Neuron (in vitro differentiated cells): ENCODE results near the gene MYO7B.
"Not testable (repeated sequence)": the region's sequence is repeated elsewhere in the genome, so short reads cannot be mapped to it uniquely, and the experiment has no call there.

Experiments
- H2AFZ ChIP-seq: one replicate; pipeline ENCODE4 v1.6.1; 2013; ENCODE audit warnings: low read depth, mild to moderate bottlenecking, inconsistent platforms, low read length, moderate library complexity
- H3K27me3 ChIP-seq: one replicate; pipeline ENCODE4 v1.6.1; 2013; ENCODE audit warnings: low read length; ENCODE audit not compliant: insufficient read depth
- H3K36me3 ChIP-seq: one replicate; pipeline ENCODE4 v1.6.1; 2013; ENCODE audit warnings: low read length; ENCODE audit not compliant: insufficient read depth
- H3K4me1 ChIP-seq: one replicate; pipeline ENCODE4 v1.6.1; 2013; ENCODE audit warnings: low read length; ENCODE audit not compliant: insufficient read depth
- H3K4me3 ChIP-seq: 2 replicates; pipeline ENCODE4 v1.5.1; 2013; ENCODE audit warnings: mild to moderate bottlenecking, low read length, moderate library complexity
- H3K9me3 ChIP-seq: one replicate; pipeline ENCODE4 v1.6.1; 2013; ENCODE audit warnings: low read length

MYO7B gene

GRCh38 chr2:127512362-127512761 lies 23.1 kb upstream of the MYO7B start:
- Histone ChIP-seq H3K9me3 (no peaks in the 10 kb centered on the region), H3K27me3 (no peaks in the 10 kb centered on the region), H2AFZ (no peak overlapping the region), H3K4me3 (no peak overlapping the region), H3K36me3 (peaks cover 34% of the 10 kb centered on the region), H3K4me1 (no peaks in the 10 kb centered on the region)

GRCh38 chr2:127514076-127514475 lies 21.4 kb upstream of the MYO7B start:
- H3K4me3 ChIP-seq: no peak overlapping the region
- no peaks in the 10 kb centered on the region for H3K27me3 ChIP-seq
- no peaks in the 10 kb centered on the region for H3K4me1 ChIP-seq
- no peaks in the 10 kb centered on the region for H3K9me3 ChIP-seq
- peaks cover 45% of the 10 kb centered on the region for H3K36me3 ChIP-seq
- no peak overlapping the region for H2AFZ ChIP-seq

- Histone ChIP-seq H3K4me1 (no peaks in the 10 kb centered on the region), H2AFZ (no peak overlapping the region), H3K27me3 (no peaks in the 10 kb centered on the region), H3K36me3 (peaks cover 46% of the 10 kb centered on the region), H3K9me3 (no peaks in the 10 kb centered on the region), H3K4me3 (no peak overlapping the region)
Observed at GRCh38 chr2:127514485-127514884, 21.0 kb upstream of the MYO7B start.

- H3K4me3 ChIP-seq: no peak overlapping the region
- no peaks in the 10 kb centered on the region for H3K9me3 ChIP-seq
- no peak overlapping the region for H2AFZ ChIP-seq
- no peaks in the 10 kb centered on the region for H3K4me1 ChIP-seq
- H3K36me3 ChIP-seq: peaks cover 55% of the 10 kb centered on the region
- H3K27me3 ChIP-seq: no peaks in the 10 kb centered on the region
Observed at GRCh38 chr2:127515383-127515915, 20.0 kb upstream of the MYO7B start.

- Histone ChIP-seq H3K36me3 (peaks cover 58% of the 10 kb centered on the region), H3K4me3 (no peak overlapping the region)
Observed at GRCh38 chr2:127516041-127516762, 19.3 kb upstream of the MYO7B start.

GRCh38 chr2:127517465-127517864 lies 18.0 kb upstream of the MYO7B start:
- peaks cover 63% of the 10 kb centered on the region for H3K36me3 ChIP-seq
- no peaks in the 10 kb centered on the region for H3K27me3 ChIP-seq
- H3K4me1 ChIP-seq: no peaks in the 10 kb centered on the region
- H3K4me3 ChIP-seq: no peak overlapping the region
- H3K9me3 ChIP-seq: no peaks in the 10 kb centered on the region
- no peak overlapping the region for H2AFZ ChIP-seq

More at GRCh38 chr2:127516041-127516762, 19.3 kb upstream of the MYO7B start:
- H3K9me3 ChIP-seq: no peaks in the 10 kb centered on the region
- H3K27me3 ChIP-seq: no peaks in the 10 kb centered on the region
- H3K4me1 ChIP-seq: no peaks in the 10 kb centered on the region
- H2AFZ ChIP-seq: no peak overlapping the region

- Histone ChIP-seq H3K27me3 (no peaks in the 10 kb centered on the region), H3K4me1 (peaks cover 2% of the 10 kb centered on the region), H3K4me3 (no peak overlapping the region), H3K36me3 (peaks cover 64% of the 10 kb centered on the region), H3K9me3 (no peaks in the 10 kb centered on the region), H2AFZ (no peak overlapping the region)
Observed at GRCh38 chr2:127520424-127520823, 15.1 kb upstream of the MYO7B start.

GRCh38 chr2:127523269-127523939 lies 12.1 kb upstream of the MYO7B start:
- peaks cover 43% of the 10 kb centered on the region for H3K36me3 ChIP-seq
- no peaks in the 10 kb centered on the region for H3K27me3 ChIP-seq
- no peak overlapping the region for H2AFZ ChIP-seq
- no peak overlapping the region for H3K4me3 ChIP-seq
- H3K9me3 ChIP-seq: no peaks in the 10 kb centered on the region
- peaks cover 10% of the 10 kb centered on the region for H3K4me1 ChIP-seq

GRCh38 chr2:127524198-127524834 lies 11.2 kb upstream of the MYO7B start:
- H3K4me3 ChIP-seq: not testable (repeated sequence)

GRCh38 chr2:127525691-127526131 lies 9.8 kb upstream of the MYO7B start:
- H3K9me3 ChIP-seq: no peaks in the 10 kb centered on the region

More at GRCh38 chr2:127524198-127524834, 11.2 kb upstream of the MYO7B start:
- not testable (repeated sequence) for H2AFZ ChIP-seq, H3K4me1 ChIP-seq, H3K9me3 ChIP-seq, H3K27me3 ChIP-seq
- peaks cover 39% of the 10 kb centered on the region for H3K36me3 ChIP-seq

GRCh38 chr2:127526132-127527000 lies 9.1 kb upstream of the MYO7B start, which contains the start of gene IWS1:
Gene IWS1 (minus strand): TSS chr2:127526489. CDS start chr2:127526208, 281 bp downstream.
- Histone ChIP-seq H3K9me3 (no peaks in the 10 kb centered on the region), H3K36me3 (peaks cover 24% of the 10 kb centered on the region), H3K4me3 (peak within 1 kb of the TSS; percentile 73), H3K4me1 (peaks cover 10% of the 10 kb centered on the region), H3K27me3 (no peaks in the 10 kb centered on the region), H2AFZ (peak within 1 kb of the TSS; percentile 76)

More at GRCh38 chr2:127525691-127526131, 9.8 kb upstream of the MYO7B start:
- H3K4me1 ChIP-seq: peaks cover 10% of the 10 kb centered on the region
- H3K4me3 ChIP-seq: peak overlapping the region; percentile 73
- peak overlapping the region; percentile 76 for H2AFZ ChIP-seq
- H3K27me3 ChIP-seq: no peaks in the 10 kb centered on the region
- peaks cover 27% of the 10 kb centered on the region for H3K36me3 ChIP-seq

GRCh38 chr2:127527001-127527804 lies 8.3 kb upstream of the MYO7B start:
- Histone ChIP-seq H3K36me3 (peaks cover 17% of the 10 kb centered on the region), H3K27me3 (peaks cover 4% of the 10 kb centered on the region), H3K9me3 (no peaks in the 10 kb centered on the region), H3K4me3 (peak overlapping the region; percentile 73), H3K4me1 (peaks cover 10% of the 10 kb centered on the region), H2AFZ (peak overlapping the region; percentile 76)
